ENCODE results near the gene MAGED2.

DNA sequence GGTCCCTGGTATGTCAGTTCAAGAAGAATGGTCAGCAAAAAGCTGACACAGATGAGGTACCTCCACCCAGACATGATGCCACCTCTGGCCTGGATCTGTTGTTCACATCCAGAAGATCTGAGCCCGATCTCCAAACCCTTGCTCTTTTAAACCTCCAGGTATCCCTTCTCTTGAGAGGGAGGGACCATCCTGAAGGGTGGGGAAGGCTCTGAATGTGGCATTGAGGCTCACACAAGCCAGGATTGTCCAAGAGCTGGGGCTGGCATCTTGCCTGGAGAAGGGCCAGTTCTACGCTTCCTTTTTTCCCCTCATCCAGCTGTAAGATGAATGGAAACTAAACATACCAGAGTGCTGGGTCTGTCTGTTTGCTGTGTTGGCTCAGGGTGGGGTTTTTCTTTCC, 9.4 kb upstream of the MAGED2 start, which contains the start of gene ITIH6:
- TF ChIP-seq, protein P1, sequence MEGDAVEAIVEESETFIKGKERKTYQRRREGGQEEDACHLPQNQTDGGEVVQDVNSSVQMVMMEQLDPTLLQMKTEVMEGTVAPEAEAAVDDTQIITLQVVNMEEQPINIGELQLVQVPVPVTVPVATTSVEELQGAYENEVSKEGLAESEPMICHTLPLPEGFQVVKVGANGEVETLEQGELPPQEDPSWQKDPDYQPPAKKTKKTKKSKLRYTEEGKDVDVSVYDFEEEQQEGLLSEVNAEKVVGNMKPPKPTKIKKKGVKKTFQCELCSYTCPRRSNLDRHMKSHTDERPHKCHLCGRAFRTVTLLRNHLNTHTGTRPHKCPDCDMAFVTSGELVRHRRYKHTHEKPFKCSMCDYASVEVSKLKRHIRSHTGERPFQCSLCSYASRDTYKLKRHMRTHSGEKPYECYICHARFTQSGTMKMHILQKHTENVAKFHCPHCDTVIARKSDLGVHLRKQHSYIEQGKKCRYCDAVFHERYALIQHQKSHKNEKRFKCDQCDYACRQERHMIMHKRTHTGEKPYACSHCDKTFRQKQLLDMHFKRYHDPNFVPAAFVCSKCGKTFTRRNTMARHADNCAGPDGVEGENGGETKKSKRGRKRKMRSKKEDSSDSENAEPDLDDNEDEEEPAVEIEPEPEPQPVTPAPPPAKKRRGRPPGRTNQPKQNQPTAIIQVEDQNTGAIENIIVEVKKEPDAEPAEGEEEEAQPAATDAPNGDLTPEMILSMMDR (IDR thresholded peaks at IDR 0.05 in 2 of 3, conservative IDR thresholded peaks at IDR 0.05 in 1 of 3; ENCODE audit: borderline replicate concordance in 1 of 3, insufficient read depth in 1 of 3, low read depth in 2 of 3, low read length in 2 of 3), result no peak
- TF ChIP-seq TCF7L2 (IDR thresholded peaks at IDR 0.05; ENCODE audit: borderline replicate concordance, extremely low read depth, insufficient read depth, insufficient read length) (no peak), CEBPB (IDR thresholded peaks at IDR 0.05; ENCODE audit: low read depth) (no peak), CBX3 (IDR thresholded peaks at IDR 0.05; ENCODE audit: low read depth) (no peak), POLR2AphosphoS5 (IDR thresholded peaks at IDR 0.05; ENCODE audit: low read depth, low read length) (no peak), EZH2 (IDR thresholded peaks at IDR 0.05) (no peak), POLR2A (IDR thresholded peaks at IDR 0.05; ENCODE audit: borderline replicate concordance, extremely low read depth, insufficient read depth, insufficient read length) (no peak), JUND (IDR thresholded peaks at IDR 0.05) (no peak), ELF1 (IDR thresholded peaks at IDR 0.05; ENCODE audit: borderline replicate concordance, low read depth) (no peak), EZH2phosphoT487 (IDR thresholded peaks at IDR 0.05; ENCODE audit: borderline replicate concordance) (no peak), EGR1 (IDR thresholded peaks at IDR 0.05; ENCODE audit: low read depth) (no peak), YY1 (IDR thresholded peaks at IDR 0.05; ENCODE audit: extremely low read depth, insufficient replicate concordance, low read depth, low read length) (no peak)
- TF ChIP-seq, protein P2, sequence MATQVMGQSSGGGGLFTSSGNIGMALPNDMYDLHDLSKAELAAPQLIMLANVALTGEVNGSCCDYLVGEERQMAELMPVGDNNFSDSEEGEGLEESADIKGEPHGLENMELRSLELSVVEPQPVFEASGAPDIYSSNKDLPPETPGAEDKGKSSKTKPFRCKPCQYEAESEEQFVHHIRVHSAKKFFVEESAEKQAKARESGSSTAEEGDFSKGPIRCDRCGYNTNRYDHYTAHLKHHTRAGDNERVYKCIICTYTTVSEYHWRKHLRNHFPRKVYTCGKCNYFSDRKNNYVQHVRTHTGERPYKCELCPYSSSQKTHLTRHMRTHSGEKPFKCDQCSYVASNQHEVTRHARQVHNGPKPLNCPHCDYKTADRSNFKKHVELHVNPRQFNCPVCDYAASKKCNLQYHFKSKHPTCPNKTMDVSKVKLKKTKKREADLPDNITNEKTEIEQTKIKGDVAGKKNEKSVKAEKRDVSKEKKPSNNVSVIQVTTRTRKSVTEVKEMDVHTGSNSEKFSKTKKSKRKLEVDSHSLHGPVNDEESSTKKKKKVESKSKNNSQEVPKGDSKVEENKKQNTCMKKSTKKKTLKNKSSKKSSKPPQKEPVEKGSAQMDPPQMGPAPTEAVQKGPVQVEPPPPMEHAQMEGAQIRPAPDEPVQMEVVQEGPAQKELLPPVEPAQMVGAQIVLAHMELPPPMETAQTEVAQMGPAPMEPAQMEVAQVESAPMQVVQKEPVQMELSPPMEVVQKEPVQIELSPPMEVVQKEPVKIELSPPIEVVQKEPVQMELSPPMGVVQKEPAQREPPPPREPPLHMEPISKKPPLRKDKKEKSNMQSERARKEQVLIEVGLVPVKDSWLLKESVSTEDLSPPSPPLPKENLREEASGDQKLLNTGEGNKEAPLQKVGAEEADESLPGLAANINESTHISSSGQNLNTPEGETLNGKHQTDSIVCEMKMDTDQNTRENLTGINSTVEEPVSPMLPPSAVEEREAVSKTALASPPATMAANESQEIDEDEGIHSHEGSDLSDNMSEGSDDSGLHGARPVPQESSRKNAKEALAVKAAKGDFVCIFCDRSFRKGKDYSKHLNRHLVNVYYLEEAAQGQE (IDR thresholded peaks at IDR 0.05; ENCODE audit: low read depth), result no peak
- TF ChIP-seq, protein P3, sequence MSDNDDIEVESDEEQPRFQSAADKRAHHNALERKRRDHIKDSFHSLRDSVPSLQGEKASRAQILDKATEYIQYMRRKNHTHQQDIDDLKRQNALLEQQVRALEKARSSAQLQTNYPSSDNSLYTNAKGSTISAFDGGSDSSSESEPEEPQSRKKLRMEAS (IDR thresholded peaks at IDR 0.05), result no peak

Data from HCT116 (cell line).